ENCODE measurements around the gene NSDHL.
"Not testable (repeated sequence)": the region's sequence is repeated elsewhere in the genome, so short reads cannot be mapped to it uniquely, and the experiment has no call there.

The NSDHL gene

DNA sequence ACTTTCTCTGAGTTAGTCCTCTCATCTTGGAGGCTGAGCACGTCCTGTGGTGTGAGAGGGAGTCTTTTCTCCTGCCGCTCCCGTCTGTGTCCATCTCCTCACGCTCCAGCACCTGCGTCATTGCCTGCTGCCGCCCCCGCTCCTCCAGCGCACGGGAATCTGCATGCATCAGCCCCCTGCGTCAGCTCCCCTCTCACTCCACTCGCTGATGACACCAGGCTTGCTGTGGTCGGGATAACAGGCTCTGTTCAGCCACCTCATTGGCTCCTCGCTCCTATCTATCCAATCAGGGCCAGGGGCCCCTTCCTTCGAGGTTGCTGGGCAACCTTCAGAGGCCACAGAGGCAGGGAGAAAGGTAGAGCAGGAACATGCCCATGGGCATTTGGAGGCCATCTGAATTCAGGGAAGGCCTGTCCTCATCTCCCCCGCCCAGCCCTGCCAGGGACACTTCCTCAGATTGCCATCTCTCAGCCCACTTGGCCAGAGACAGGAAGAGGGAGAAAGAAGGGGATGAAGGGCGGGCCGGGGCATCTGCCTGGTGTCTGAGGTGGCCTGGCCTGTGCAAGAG, 76.3 kb downstream of the NSDHL start:
- intact Hi-C loops (cut with DNase I) = no loop called here
- DNase-seq = peak in 7 of 10 donors; percentile 22 to 89 (median 68)

DNA sequence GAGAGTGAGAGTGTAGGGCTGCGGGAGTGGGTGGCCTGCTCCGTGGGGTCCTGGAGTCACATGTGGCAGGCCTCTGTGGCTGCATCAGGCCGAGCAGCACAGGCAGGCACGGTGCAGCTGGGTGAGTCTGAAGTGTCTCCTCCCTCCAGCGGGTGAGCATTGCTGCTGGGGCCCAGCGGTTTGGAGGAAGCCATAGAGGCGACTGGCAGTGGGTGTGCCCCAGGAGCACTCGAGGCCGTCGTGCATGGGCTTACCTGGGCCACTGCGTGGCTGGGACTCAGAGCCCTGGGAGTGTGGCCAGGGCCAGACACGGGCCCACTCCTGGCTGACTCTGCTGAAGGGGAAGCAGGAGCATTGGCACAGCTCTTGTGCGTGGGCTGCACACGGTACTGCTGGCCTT, 77.6 kb downstream of the NSDHL start:
- DNase-seq = peak in 3 of 10 donors; percentile 23 to 56 (median 41)
- intact Hi-C loops (cut with DNase I) = no loop called here

DNA sequence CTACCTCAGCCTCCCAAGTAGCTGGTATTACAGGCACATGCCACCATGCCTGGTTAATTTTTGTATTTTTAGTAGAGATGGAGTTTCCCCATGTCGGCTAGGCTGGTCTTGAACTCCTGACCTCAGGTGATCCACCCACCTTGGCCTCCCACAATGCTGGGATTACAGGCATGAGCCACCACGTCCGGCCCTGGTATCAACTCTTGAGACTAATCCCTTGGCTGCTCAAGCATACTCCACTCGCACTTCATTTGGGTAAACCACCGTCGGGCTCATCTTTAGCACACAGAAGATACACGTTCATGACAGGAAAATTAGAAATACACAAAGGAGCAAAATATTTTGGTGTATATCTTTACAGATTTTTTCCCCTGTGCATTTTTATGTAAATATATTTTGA, 79.2 kb downstream of the NSDHL start:
- peak in 2 of 10 donors; percentile 34 to 37 for DNase-seq
- intact Hi-C loops (cut with DNase I) = not testable (repeated sequence)

DNA sequence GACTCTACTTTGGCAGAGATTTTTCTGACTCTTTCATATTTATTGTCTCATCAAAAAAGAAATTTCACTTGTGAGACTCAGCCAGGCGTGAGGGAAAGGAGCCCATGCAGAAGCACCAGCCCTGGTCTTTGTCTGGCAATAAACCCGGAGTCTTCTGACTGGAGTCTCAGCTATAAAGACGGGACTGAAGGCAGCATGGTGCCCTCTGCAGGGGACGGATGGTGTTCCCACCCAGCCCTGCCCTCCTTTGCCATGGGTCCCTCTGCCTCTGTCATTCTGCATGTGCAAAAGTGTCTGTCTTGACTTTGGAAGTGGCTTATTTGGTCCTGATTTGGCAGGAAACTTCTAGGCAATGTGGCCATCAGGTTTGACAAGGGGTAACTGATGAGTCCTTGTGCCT, 81.2 kb downstream of the NSDHL start:
- DNase-seq = peak in 2 of 10 donors; percentile 44 to 63
- intact Hi-C loops (cut with DNase I) = no loop called here

DNA sequence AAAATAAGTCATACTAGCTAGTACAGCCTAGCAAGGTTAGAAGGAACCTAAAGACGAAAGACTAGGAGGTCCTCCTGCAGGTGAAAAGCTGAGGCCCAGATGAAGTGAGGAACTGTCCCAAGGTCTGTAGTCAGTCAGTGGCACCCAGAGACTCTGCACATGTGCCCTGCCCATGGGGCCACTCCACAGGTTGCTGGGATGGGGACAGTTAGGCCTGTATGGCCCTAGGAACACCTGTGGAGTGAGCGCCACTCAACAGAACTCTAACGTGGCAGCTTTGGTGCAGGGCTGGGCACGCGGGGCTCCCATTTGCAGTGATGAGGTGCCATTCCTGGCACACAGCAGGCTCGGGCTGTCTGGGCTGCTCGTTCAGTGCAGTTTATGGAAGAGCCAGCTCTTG, 81.8 kb downstream of the NSDHL start:
- intact Hi-C loops (cut with DNase I) = no loop called here

DNA sequence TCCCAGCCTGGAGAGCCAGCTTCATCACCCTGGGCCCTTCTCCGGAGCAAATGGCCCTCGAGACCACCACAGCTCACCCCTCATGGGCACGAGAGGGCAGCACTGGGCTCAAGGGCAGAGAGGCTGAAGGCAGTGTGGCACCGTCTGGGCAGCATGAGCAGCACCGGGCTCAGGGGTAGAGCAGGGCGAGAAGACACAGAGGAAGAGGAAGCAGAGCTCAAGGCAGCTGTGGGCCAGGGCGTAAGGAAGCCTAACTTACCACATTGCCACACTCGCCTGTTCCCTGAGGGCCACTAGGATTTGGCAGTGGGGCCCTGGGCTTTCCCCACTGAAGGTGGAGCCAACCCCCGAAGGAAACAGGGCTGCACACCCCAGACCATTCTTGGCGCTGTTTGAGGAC, 82.5 kb downstream of the NSDHL start:
- intact Hi-C loops (cut with DNase I) = no loop called here
- no peak for DNase-seq

More for the DNA sequence above, 81.8 kb downstream of the NSDHL start:
- peak in 1 of 10 donors; percentile 43 for DNase-seq

DNA sequence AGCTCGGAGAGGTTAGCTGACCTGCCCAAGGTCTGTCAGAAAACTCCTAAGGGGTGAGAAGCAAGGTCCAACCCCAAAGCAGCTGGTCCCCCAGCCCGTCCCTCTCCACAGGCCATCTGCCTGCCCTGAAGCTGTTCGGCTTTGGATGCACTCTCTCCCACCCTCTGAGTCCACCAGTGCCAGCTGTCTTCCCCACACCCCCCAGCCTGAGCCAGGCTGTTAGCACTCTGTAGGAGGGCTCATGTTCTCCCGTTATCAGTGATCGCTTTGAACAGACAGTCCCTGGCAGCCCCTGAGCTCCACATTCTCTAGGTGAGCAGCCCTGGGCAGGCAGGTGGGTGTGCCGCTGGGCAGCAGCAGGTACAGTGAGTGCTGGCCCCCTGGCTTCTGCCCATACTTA, 83.0 kb downstream of the NSDHL start:
- intact Hi-C loops (cut with DNase I) = no loop called here
- no peak for DNase-seq

DNA sequence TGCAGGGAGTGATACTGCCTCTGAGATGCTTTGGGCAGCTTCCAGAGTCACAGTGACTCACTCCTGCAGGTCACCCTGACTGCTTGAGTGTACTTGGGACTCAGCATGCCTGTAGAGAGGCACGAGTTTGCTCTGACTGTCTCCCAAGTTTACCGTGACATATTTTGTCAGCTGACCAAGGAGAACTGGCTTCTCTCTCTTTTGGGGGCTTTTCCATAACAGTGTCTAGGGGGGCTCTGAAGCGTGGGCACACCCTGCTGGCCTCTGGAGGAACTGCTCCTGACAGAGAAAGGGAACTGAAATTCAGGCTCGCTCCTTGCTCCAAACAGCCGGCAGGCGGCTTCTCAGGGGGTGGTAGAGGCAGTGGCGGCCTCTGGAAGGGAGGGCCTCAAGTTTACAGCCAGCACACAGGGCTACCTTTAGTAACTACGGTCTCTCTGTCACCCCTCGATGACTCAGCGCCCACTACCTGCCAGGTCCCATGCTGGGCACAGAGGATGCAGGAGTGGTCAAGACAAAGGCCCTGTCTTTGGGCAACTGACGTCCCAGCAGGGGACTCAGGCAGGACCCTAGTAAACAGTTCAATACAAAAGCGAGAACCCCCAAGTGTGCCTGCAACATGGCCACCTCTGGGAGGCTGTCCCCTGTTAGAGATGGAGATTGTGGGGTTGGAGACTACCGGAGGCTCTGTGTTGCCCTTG, 84.8 kb downstream of the NSDHL start:
- peak in 2 of 10 donors; percentile 9 to 11 for DNase-seq
- intact Hi-C loops (cut with DNase I) = no loop called here

DNA sequence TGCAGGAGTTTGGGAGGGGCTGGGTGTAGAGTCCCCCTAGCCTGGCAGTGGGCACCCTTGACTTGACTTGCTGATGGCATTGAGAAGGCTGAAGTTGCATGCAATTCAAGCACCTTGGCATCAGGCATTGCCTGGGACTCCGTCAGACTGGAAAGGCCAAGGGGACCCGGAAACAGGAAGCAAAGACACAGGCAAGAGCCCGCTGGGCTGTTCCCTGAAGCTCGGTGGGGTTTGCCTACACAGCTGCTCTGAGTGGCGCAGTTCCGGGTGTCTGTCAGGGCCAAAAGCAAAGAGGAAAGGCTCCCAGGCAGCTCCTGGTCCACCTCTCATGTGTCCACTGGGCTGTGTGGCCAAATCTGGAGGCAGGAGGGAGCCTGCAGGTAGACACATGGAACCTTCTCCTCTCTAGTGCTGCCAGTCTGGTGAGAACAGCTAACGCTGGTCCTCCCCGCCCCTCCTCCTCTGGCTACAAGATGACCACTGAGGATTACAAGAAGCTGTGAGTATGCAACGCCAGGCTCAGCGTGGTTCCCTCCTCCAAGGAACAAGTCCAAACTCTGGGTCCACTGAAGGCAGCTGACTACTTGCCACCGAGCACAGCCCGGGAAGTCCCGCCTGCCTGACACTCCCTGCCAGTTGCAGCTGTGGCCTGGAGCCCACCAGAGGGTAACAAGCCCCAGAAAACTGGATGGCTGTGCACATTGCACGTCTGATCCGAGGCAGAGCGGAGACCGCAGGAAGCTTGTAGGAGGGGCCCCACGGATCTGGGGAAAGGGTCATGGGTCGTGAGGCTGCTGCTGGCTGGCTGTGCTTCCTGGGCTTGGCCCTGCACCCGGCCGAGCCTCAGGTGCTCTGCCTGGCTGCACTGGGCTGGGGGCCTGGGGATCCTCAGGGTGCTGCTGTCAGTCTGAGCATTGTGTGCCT, 87.1 kb downstream of the NSDHL start:
- intact Hi-C loops (cut with DNase I) = no loop called here
- no peak for DNase-seq

DNA sequence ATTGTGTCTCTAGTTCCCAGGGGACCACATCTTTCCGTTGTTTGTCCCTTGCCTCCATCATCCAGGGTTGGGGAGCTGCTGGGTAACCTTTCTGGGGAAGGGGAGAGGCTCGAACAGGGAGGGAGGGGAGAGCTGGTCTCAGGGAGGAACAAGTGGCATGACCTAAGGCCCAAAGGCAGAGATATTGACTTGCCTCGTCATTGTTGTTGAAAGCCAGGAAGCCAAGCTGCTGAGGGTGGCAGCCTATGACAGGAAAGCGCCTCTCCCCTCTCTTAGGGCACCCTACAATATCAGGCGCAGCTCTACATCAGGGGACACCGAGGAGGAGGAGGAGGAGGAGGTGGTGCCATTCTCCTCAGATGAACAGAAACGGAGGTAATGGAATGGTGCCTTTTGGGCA, 87.8 kb downstream of the NSDHL start:
- intact Hi-C loops (cut with DNase I) = no loop called here
- DNase-seq = no peak

Data from posterior cingulate gyrus (tissue), 11 donors.